Fibroblast of villous mesenchyme (primary cell): ENCODE data around the gene ERG. TPM values are rescaled to one million over a fixed set of nuclear protein-coding genes. Genes with fewer than 3 reads are reported as not detected.

ENCODE experiments used
- DNase-seq: peaks from one replicate; pipeline ENCODE4 v3.0.0-alpha.2; 2010; ENCODE audit warnings: low read depth
- H3K4me3 ChIP-seq: 2 replicates; pipeline ENCODE4 v1.5.1; 2011; ENCODE audit warnings: low read depth, mild to moderate bottlenecking, low read length
- total RNA-seq: library from RNA; depleted of rRNA; stranded (reverse); fragments of >200 nt; gene quantifications from 2 replicates; pipeline ENCODE4 v1.2.3, GENCODE V29; 2012
- TF ChIP-seq, protein P1 (sequence below): IDR thresholded peaks from 2 replicates; pipeline ENCODE4 v1.5.1; 2012; ENCODE audit warnings: low read depth, mild to moderate bottlenecking, low read length; ENCODE audit not compliant: insufficient read depth

ERG gene
- total RNA-seq, 1 donor: not detected

DNA sequence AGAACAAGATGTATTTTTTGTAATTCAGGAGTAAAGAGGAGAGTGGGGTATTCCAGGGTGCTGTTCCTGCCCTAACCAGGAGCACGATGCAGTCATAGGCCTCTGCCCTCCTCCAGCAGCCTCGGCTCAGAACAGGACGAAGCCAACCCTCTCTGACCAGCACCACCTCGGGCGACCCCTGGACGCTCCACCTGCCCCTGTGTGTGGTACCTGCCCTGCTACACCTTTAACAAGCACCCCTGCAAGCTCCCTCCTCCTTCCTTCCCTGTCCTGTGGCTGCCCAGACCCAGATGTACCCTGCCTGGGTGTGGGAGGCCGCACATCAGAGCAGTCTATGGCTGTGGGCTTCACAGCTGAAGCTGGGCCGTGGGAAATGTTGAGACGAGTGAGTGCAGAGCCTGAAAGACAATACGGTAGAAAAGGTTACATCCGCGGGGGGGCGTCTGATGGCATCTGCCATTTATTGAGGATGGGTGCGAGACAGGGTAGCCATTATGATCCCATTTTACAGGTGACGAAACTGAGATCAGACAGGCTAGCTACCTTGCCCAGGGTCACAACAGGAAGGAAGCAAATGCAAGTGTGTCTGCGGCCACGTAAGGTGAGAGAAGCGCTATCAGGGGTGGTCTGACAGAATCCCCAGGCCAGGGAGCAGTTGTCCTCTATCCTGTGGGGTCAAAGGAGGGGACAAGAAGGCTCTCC, 4.6 kb downstream of the ERG start:
- H3K4me3 ChIP-seq: no peak overlapping the region
- TF ChIP-seq, protein P1, sequence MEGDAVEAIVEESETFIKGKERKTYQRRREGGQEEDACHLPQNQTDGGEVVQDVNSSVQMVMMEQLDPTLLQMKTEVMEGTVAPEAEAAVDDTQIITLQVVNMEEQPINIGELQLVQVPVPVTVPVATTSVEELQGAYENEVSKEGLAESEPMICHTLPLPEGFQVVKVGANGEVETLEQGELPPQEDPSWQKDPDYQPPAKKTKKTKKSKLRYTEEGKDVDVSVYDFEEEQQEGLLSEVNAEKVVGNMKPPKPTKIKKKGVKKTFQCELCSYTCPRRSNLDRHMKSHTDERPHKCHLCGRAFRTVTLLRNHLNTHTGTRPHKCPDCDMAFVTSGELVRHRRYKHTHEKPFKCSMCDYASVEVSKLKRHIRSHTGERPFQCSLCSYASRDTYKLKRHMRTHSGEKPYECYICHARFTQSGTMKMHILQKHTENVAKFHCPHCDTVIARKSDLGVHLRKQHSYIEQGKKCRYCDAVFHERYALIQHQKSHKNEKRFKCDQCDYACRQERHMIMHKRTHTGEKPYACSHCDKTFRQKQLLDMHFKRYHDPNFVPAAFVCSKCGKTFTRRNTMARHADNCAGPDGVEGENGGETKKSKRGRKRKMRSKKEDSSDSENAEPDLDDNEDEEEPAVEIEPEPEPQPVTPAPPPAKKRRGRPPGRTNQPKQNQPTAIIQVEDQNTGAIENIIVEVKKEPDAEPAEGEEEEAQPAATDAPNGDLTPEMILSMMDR: no peak
- no peak for DNase-seq

DNA sequence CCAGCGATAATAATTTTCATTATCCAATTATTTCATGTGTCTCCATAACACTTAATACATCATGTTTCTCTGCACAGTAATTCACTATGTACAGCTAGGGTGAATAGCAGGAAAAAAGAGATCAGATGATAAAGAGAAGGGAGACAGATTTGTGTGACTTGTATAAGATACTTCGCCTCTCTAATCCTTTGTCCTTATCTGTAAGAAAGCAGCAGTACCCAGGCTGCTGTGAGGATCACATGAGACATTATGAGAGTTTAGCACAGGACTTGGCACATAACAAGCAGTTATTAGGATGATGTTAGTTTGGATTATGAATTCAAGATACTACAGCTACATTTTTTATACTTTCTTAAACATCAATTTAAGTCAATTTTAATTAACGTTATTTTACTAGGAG, 6.3 kb downstream of the ERG start:
- H3K4me3 ChIP-seq: no peak overlapping the region
- DNase-seq: no peak
- TF ChIP-seq, protein P1: no peak

DNA sequence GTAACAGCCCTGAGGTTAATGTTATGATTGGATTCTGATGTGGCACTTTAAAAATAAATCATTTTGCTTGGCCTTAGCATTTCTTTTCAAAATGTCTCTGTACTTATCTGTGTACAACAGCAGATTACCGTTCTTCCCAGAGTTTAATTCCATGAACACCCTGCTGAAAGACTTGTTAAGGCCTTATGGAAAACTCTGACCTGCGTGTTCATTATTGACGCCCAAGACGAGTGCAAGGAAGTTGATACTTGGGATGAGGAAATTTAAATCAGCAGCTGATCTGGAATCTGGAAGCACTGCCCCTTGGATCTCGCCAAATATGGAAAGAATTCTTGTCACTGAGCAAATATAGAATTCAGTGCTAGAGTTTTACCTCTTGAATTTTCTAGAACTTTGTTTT, 6.7 kb downstream of the ERG start:
- H3K4me3 ChIP-seq: no peak overlapping the region
- TF ChIP-seq, protein P1: no peak
- DNase-seq: no peak

DNA sequence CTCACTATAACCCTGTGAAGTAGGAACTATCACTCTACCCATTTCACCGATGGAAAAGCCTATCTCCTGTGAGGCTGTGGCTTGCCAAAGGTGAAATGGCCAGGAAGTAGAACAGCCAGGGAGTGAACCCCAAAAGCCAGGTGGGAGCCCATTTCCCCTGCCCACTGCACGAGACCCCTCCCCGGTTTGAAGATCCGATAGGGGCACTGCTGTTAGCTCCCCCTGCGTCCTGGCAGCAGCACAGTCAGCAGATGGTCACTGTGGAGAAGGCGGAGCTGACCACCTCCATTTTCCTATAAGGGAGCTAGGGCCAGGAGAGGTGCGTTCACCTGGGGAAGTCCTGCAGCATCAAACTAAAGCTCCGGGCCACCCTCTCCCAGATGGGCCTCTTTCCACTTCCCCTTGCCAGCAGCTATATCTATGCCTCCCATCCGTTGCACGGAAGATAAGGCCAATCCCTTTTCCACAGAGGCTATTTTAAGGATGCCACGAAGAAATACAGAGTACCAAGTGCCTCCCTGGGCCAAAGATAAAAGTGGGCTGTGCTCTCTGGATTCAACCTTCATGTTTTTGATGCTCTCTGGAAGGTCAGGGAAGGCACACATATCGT, 7.8 kb downstream of the ERG start:
- no peak for DNase-seq
- no peak overlapping the region for H3K4me3 ChIP-seq

DNA sequence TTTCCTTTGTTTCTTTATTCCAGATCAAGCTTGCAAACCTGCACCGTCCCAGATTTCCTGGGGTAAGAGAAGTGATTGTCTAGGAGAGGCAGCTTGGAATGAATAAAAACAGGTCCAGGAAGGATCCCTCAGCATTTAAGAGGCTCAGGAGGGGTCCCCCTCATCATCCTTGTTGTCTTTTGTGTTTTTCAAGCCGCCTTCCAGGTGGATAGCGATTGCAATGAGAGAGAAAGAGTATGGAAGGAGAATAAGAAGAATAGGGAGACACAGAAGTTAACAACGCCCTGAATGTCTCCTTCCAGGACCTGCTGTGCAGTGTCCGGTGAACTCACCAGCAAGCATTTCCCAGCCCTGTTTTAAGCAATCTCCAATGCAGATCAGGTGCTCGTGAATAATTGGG, 8.5 kb downstream of the ERG start:
- H3K4me3 ChIP-seq: no peak overlapping the region
- TF ChIP-seq, protein P1: no peak
- no peak for DNase-seq

More for the DNA sequence above, 7.8 kb downstream of the ERG start:
- TF ChIP-seq, protein P1: no peak

DNA sequence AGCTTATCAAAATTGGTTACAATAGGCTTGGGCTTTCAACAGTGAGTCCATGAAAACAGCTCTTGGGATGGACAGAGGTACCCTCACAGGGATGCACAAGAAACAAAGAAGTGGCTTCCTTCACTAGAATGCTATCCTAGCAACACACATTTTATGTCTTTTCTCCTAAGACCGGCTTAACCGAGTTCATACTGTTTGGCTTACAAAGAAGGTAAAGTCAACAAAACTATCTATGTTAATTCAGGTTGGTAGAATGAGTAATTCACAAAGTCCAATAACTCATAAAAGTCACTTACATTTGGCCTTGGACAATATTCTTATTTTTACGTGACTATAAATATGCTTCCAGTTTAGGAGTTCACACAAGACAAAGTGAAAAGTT, 9.0 kb downstream of the ERG start:
- DNase-seq: no peak
- TF ChIP-seq, protein P1: no peak
- H3K4me3 ChIP-seq: no peak overlapping the region
